Stimulated activated naive CD8-positive, alpha-beta T cell treated with anti-CD3 and anti-CD28 coated beads, Interleukin-15, Interleukin-2, amounts not matched to agents 100 ng/mL and 50 ng/mL, for 24 hours (primary cell): ENCODE measurements around the gene STAC.
"Not testable (repeated sequence)": the region's sequence is repeated elsewhere in the genome, so short reads cannot be mapped to it uniquely, and the experiment has no call there.

ENCODE experiments used
- H3K27ac Mint-ChIP-seq: one replicate; pipeline ENCODE4 v1.8.0; 2021; ENCODE audit warnings: mild to moderate bottlenecking, mixed read lengths
- H3K27me3 Mint-ChIP-seq: one replicate; pipeline ENCODE4 v1.8.0; 2021; ENCODE audit warnings: mixed read lengths
- H3K36me3 Mint-ChIP-seq: one replicate; pipeline ENCODE4 v1.8.0; 2021; ENCODE audit warnings: low read depth, mixed read lengths
- H3K4me1 Mint-ChIP-seq: one replicate; pipeline ENCODE4 v1.8.0; 2021; ENCODE audit warnings: low read depth, mixed read lengths
- H3K4me3 Mint-ChIP-seq: one replicate; pipeline ENCODE4 v1.8.0; 2021; ENCODE audit warnings: mild to moderate bottlenecking, mixed read lengths
- H3K9me3 Mint-ChIP-seq: one replicate; pipeline ENCODE4 v1.8.0; 2021; ENCODE audit warnings: mixed read lengths

The STAC gene

GRCh38 chr3:36444909-36445308, 64.6 kb downstream of the STAC start:
- Mint-ChIP-seq H3K9me3 (no peaks in the 10 kb centered on the region), H3K4me3 (no peak overlapping the region), H3K36me3 (no peaks in the 10 kb centered on the region), H3K27me3 (no peaks in the 10 kb centered on the region), H3K4me1 (no peaks in the 10 kb centered on the region), H3K27ac (no peak overlapping the region)

DNA sequence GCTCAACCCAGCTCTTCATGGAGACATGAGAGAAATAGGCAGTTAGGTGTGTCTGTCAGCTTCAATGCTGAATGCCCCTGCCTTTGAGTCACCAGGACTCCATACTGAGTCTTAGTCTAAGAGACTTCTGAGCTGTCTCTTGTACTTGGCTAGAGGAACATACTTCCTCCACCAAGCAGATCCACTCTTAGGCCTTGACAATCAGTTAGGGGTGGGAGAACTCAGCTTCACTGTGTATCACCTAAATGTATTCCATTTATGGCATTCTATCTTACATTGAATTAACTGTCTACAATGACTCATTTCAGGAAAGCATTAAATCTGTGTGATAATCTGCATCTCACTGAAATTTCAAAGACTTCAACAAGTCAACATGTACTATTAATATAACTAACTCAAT, 66.0 kb downstream of the STAC start:
- Mint-ChIP-seq H3K27me3 (no peaks in the 10 kb centered on the region), H3K27ac (no peak overlapping the region), H3K4me1 (no peaks in the 10 kb centered on the region), H3K9me3 (no peaks in the 10 kb centered on the region), H3K36me3 (no peaks in the 10 kb centered on the region), H3K4me3 (no peak overlapping the region)

- Mint-ChIP-seq H3K27me3 (no peaks in the 10 kb centered on the region), H3K4me1 (no peaks in the 10 kb centered on the region), H3K27ac (no peak overlapping the region), H3K9me3 (no peaks in the 10 kb centered on the region), H3K4me3 (no peak overlapping the region), H3K36me3 (no peaks in the 10 kb centered on the region)
Measured at GRCh38 chr3:36447061-36447460, 66.8 kb downstream of the STAC start.

DNA sequence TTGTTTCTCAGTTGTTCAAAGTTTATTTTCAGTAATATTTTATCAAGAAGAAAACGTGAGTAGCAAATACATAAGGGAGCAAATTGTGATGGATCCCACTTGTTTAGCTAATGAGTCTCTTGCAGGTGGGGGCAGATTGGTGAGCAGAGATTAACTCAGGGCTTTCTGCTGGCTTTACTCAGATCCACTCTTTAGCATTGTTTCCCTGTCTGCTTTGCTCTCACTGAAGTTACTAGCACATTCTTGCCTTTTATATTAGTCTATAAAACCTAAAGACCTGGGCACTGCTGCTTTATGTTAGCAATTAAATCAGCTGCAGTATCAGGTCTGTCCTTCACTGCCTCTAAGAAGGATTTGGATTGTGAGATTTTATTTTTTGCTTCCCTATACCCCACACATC, 71.5 kb downstream of the STAC start:
- Mint-ChIP-seq H3K27me3 (peaks cover 8% of the 10 kb centered on the region), H3K9me3 (no peaks in the 10 kb centered on the region), H3K4me3 (no peak overlapping the region), H3K36me3 (no peaks in the 10 kb centered on the region), H3K27ac (no peak overlapping the region), H3K4me1 (no peaks in the 10 kb centered on the region)

GRCh38 chr3:36453213-36453612, 72.9 kb downstream of the STAC start:
- H3K4me3 Mint-ChIP-seq, H3K4me1 Mint-ChIP-seq, H3K27ac Mint-ChIP-seq, H3K36me3 Mint-ChIP-seq, H3K9me3 Mint-ChIP-seq: not testable (repeated sequence)
- H3K27me3 Mint-ChIP-seq = peaks cover 10% of the 10 kb centered on the region

- not testable (repeated sequence) for H3K4me3 Mint-ChIP-seq, H3K9me3 Mint-ChIP-seq, H3K36me3 Mint-ChIP-seq, H3K27ac Mint-ChIP-seq, H3K4me1 Mint-ChIP-seq
- H3K27me3 Mint-ChIP-seq = peaks cover 10% of the 10 kb centered on the region
Measured at GRCh38 chr3:36453896-36454295, 73.6 kb downstream of the STAC start.

DNA sequence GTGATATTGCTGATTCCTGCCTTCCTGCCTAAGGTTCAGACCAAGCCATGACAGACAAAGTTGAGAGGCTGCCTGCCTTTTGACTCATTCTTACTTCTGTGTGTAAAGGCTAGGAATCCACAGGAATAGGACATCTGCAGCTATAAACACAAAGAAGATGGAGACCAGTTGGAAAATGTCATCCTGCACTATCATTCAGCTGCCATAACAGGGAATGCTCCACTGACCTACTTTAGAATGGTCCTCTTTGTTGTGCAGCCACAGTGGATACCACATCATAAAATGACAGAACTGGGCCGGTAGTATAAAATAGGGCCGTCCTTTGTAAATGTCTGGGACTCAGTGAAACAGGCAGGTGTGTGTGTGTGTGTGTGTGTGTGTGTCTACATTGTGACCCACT, 75.1 kb downstream of the STAC start:
- H3K9me3 Mint-ChIP-seq = no peaks in the 10 kb centered on the region
- H3K27ac Mint-ChIP-seq = no peak overlapping the region
- H3K4me1 Mint-ChIP-seq = no peaks in the 10 kb centered on the region
- no peak overlapping the region for H3K4me3 Mint-ChIP-seq
- no peaks in the 10 kb centered on the region for H3K36me3 Mint-ChIP-seq
- peaks cover 10% of the 10 kb centered on the region for H3K27me3 Mint-ChIP-seq

DNA sequence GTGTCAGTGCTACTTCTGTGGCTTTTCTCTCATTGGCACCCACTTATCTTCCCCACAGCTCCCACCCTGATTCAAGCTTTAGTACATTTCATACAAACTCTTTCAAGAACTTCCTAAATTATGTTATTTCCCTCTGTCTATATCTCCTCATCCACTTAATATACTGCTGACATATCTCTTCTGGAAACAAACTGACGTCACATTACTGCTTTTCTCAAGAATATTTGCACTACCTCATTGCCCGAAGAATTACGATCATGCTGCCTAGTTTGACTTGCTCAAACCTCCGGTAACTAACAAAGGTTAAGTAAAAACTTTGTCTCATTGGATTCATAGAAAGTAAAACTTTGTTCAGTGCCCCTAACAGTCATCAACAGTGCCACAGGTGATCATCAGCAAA, 76.5 kb downstream of the STAC start:
- H3K27me3 Mint-ChIP-seq = peaks cover 10% of the 10 kb centered on the region
- no peak overlapping the region for H3K27ac Mint-ChIP-seq
- H3K36me3 Mint-ChIP-seq = no peaks in the 10 kb centered on the region
- H3K9me3 Mint-ChIP-seq = no peaks in the 10 kb centered on the region
- H3K4me3 Mint-ChIP-seq = no peak overlapping the region
- no peaks in the 10 kb centered on the region for H3K4me1 Mint-ChIP-seq

DNA sequence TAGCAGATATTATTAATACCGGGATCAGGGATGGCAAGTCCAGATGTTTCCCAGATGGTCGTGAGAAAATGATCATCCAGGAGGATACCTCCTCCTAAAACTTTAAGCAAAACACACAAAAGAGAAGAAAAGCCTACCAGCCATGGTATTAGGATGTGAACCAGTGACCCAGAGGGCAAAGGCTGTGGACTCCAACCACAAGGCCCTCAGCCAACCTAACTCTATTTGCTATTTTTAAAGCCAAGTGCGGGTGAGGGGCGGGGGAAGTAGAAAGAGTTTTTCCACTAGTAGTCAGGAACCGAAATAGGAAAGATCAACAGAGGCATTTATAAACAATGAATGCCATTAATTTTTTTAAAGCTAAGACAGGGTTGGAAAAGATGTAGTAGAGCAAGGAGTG, 77.4 kb downstream of the STAC start:
- H3K36me3 Mint-ChIP-seq = no peaks in the 10 kb centered on the region
- H3K9me3 Mint-ChIP-seq = no peaks in the 10 kb centered on the region
- peaks cover 10% of the 10 kb centered on the region for H3K27me3 Mint-ChIP-seq
- H3K27ac Mint-ChIP-seq = no peak overlapping the region
- no peak overlapping the region for H3K4me3 Mint-ChIP-seq
- no peaks in the 10 kb centered on the region for H3K4me1 Mint-ChIP-seq

GRCh38 chr3:36459177-36459576, 78.9 kb downstream of the STAC start:
- no peaks in the 10 kb centered on the region for H3K4me1 Mint-ChIP-seq
- peaks cover 10% of the 10 kb centered on the region for H3K27me3 Mint-ChIP-seq
- H3K9me3 Mint-ChIP-seq = no peaks in the 10 kb centered on the region
- H3K4me3 Mint-ChIP-seq = no peak overlapping the region
- no peak overlapping the region for H3K27ac Mint-ChIP-seq
- no peaks in the 10 kb centered on the region for H3K36me3 Mint-ChIP-seq

DNA sequence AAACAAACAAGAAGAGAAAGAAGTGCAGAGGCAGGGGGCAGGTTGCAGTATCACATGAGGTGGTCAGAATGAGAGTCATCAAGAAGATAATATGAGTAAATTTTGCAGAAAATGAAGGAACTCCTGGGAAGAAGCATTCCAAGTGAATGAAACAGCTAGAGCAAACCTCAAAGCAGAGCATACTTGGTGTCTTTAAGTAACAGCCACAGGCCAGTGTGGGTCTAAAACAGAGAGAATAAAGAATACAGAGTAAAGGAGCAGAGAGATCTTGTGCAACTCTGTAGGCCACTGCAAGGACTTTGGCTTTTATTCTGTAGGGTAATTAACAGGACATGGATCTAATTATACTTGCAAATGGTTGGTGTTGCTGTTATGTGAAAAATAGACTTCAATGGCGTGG, 81.3 kb downstream of the STAC start:
- H3K27ac Mint-ChIP-seq = no peak overlapping the region
- no peaks in the 10 kb centered on the region for H3K9me3 Mint-ChIP-seq
- H3K27me3 Mint-ChIP-seq = peaks cover 4% of the 10 kb centered on the region
- H3K4me1 Mint-ChIP-seq = no peaks in the 10 kb centered on the region
- no peaks in the 10 kb centered on the region for H3K36me3 Mint-ChIP-seq
- no peak overlapping the region for H3K4me3 Mint-ChIP-seq

GRCh38 chr3:36472045-36472444, 91.7 kb downstream of the STAC start:
- H3K27ac Mint-ChIP-seq, H3K36me3 Mint-ChIP-seq, H3K9me3 Mint-ChIP-seq, H3K4me1 Mint-ChIP-seq, H3K4me3 Mint-ChIP-seq: not testable (repeated sequence)
- H3K27me3 Mint-ChIP-seq = peaks cover 13% of the 10 kb centered on the region

GRCh38 chr3:36475558-36475957, 95.3 kb downstream of the STAC start:
- Mint-ChIP-seq H3K27me3 (peaks cover 10% of the 10 kb centered on the region), H3K4me3 (no peak overlapping the region), H3K27ac (no peak overlapping the region), H3K9me3 (peaks cover 11% of the 10 kb centered on the region), H3K36me3 (no peaks in the 10 kb centered on the region), H3K4me1 (no peaks in the 10 kb centered on the region)

GRCh38 chr3:36476286-36476942, 96.1 kb downstream of the STAC start:
- Mint-ChIP-seq H3K27me3 (peaks cover 3% of the 10 kb centered on the region), H3K36me3 (no peaks in the 10 kb centered on the region), H3K4me1 (no peaks in the 10 kb centered on the region), H3K4me3 (no peak overlapping the region), H3K27ac (no peak overlapping the region), H3K9me3 (peaks cover 11% of the 10 kb centered on the region)

GRCh38 chr3:36477655-36478054, 97.4 kb downstream of the STAC start:
- H3K27me3 Mint-ChIP-seq = no peaks in the 10 kb centered on the region
- H3K4me3 Mint-ChIP-seq = no peak overlapping the region
- peaks cover 10% of the 10 kb centered on the region for H3K9me3 Mint-ChIP-seq
- no peak overlapping the region for H3K27ac Mint-ChIP-seq
- H3K36me3 Mint-ChIP-seq = no peaks in the 10 kb centered on the region
- H3K4me1 Mint-ChIP-seq = no peaks in the 10 kb centered on the region

GRCh38 chr3:36480911-36481648, 100.8 kb downstream of the STAC start:
- Mint-ChIP-seq H3K4me1 (no peaks in the 10 kb centered on the region), H3K36me3 (no peaks in the 10 kb centered on the region), H3K4me3 (no peak overlapping the region), H3K27ac (no peak overlapping the region), H3K27me3 (no peaks in the 10 kb centered on the region), H3K9me3 (peaks cover 8% of the 10 kb centered on the region)
